Left ventricle myocardium inferior (tissue), 1 donor: ENCODE measurements around the gene CEMIP2. TPM values are rescaled to one million over a fixed set of nuclear protein-coding genes. Genes with fewer than 3 reads are reported as not detected.

Experiments used
- DNase-seq: peaks from one replicate; pipeline ENCODE4 v3.0.0-alpha.2; 2020
- H3K27ac ChIP-seq: fragments of 200-600 bp; replicated peaks from 2 replicates; pipeline ENCODE4 v1.8.0; 2021
- H3K27me3 ChIP-seq: fragments of 200-600 bp; 2 replicates; pipeline ENCODE4 v1.8.0; 2021; ENCODE audit warnings: low read depth
- H3K36me3 ChIP-seq: fragments of 200-600 bp; 2 replicates; pipeline ENCODE4 v1.8.0; 2021
- H3K4me1 ChIP-seq: fragments of 200-600 bp; 2 replicates; pipeline ENCODE4 v1.8.0; 2021
- H3K4me3 ChIP-seq: fragments of 200-600 bp; 2 replicates; pipeline ENCODE4 v1.8.0; 2021; ENCODE audit warnings: mild to moderate bottlenecking, moderate library complexity
- H3K9me3 ChIP-seq: fragments of 200-600 bp; replicated peaks from 2 replicates; pipeline ENCODE4 v1.8.0; 2021
- CTCF ChIP-seq: fragments of 200-600 bp; IDR thresholded peaks from 2 replicates; pipeline ENCODE4 v1.8.0; 2021; ENCODE audit warnings: antibody characterized with exemption, mild to moderate bottlenecking, borderline replicate concordance
- intact Hi-C: fragments of 100-400 bp; cut with micrococcal nuclease; formaldehyde crosslinking; loops from one replicate; pipeline ENCODE4 v1.11.0; 2022
- total RNA-seq: library from RNA; stranded (reverse); fragmentation: NEBNext Ultra II Directional; extraction: Animal tissue kit (Norgen Biotek cat#: 25700); gene quantifications from one replicate; pipeline ENCODE4 v1.2.1, GENCODE V29; 2021
- donor health status: DM: no; HTN: yes; CAD: no; lungs with severe emphysema.

The CEMIP2 gene
- total RNA-seq, 1 donor from 2014 or later = 11.7 TPM

GRCh38 chr9:71690063-71690688 is 78.1 kb downstream of the CEMIP2 start:
- no peak overlapping the region for H3K4me3 ChIP-seq
- H3K9me3 ChIP-seq = no peaks in the 10 kb centered on the region
- TF ChIP-seq CTCF = no peak
- H3K27me3 ChIP-seq = no peaks in the 10 kb centered on the region
- H3K4me1 ChIP-seq = peaks cover 4% of the 10 kb centered on the region
- intact Hi-C loops = no loop called here
- peaks cover 46% of the 10 kb centered on the region for H3K36me3 ChIP-seq
- no peak for DNase-seq
- H3K27ac ChIP-seq = no peak overlapping the region

GRCh38 chr9:71687676-71688075 is 80.6 kb downstream of the CEMIP2 start:
- no peak overlapping the region for H3K27ac ChIP-seq
- intact Hi-C loops = no loop called here
- peaks cover 19% of the 10 kb centered on the region for H3K4me1 ChIP-seq
- no peaks in the 10 kb centered on the region for H3K9me3 ChIP-seq
- DNase-seq = no peak
- no peak for TF ChIP-seq CTCF
- no peaks in the 10 kb centered on the region for H3K27me3 ChIP-seq
- peaks cover 30% of the 10 kb centered on the region for H3K36me3 ChIP-seq
- H3K4me3 ChIP-seq = no peak overlapping the region

- no peak overlapping the region for H3K4me3 ChIP-seq
- TF ChIP-seq CTCF = no peak
- peaks cover 30% of the 10 kb centered on the region for H3K36me3 ChIP-seq
- no peaks in the 10 kb centered on the region for H3K9me3 ChIP-seq
- no peak for DNase-seq
- H3K4me1 ChIP-seq = peaks cover 32% of the 10 kb centered on the region
- intact Hi-C loops = no loop called here
- no peak overlapping the region for H3K27ac ChIP-seq
- no peaks in the 10 kb centered on the region for H3K27me3 ChIP-seq
These were observed 82.3 kb downstream of the CEMIP2 start for GRCh38 chr9:71685988-71686387.

- Histone ChIP-seq H3K4me3 (no peak overlapping the region), H3K27ac (no peak overlapping the region), H3K9me3 (no peaks in the 10 kb centered on the region), H3K4me1 (peaks cover 38% of the 10 kb centered on the region), H3K36me3 (peaks cover 30% of the 10 kb centered on the region), H3K27me3 (no peaks in the 10 kb centered on the region)
- no peak for DNase-seq
- intact Hi-C loops = no loop called here
- no peak for TF ChIP-seq CTCF
These were observed 82.9 kb downstream of the CEMIP2 start for GRCh38 chr9:71685394-71685793.

GRCh38 chr9:71684566-71684965 is 83.7 kb downstream of the CEMIP2 start:
- Histone ChIP-seq H3K36me3 (peaks cover 23% of the 10 kb centered on the region), H3K4me3 (no peak overlapping the region), H3K9me3 (no peaks in the 10 kb centered on the region), H3K27ac (no peak overlapping the region), H3K4me1 (peaks cover 45% of the 10 kb centered on the region), H3K27me3 (no peaks in the 10 kb centered on the region)
- intact Hi-C loops = no loop called here
- no peak for DNase-seq
- no peak for TF ChIP-seq CTCF
